HG03135 (cell line): Measurements from ENCODE around the gene KRTAP4-4.

Experiments used
- ATAC-seq: cut with Tn5 transposase; IDR thresholded peaks from one replicate; pipeline ENCODE4 v1.9.1; 2021; ENCODE audit warnings: mild to moderate bottlenecking, moderate library complexity; ENCODE audit not compliant: unreplicated experiment

Gene KRTAP4-4

GRCh38 chr17:41116297-41116696, 44.3 kb downstream of the KRTAP4-4 start:
- no peak for ATAC-seq

- no peak for ATAC-seq
These were observed 49.2 kb downstream of the KRTAP4-4 start for GRCh38 chr17:41111151-41111885.
